ENCODE results near the gene EDAR.

GRCh38 chr2:108889907-108890306, 99.1 kb downstream of the EDAR start:
- TF ChIP-seq, protein P1, sequence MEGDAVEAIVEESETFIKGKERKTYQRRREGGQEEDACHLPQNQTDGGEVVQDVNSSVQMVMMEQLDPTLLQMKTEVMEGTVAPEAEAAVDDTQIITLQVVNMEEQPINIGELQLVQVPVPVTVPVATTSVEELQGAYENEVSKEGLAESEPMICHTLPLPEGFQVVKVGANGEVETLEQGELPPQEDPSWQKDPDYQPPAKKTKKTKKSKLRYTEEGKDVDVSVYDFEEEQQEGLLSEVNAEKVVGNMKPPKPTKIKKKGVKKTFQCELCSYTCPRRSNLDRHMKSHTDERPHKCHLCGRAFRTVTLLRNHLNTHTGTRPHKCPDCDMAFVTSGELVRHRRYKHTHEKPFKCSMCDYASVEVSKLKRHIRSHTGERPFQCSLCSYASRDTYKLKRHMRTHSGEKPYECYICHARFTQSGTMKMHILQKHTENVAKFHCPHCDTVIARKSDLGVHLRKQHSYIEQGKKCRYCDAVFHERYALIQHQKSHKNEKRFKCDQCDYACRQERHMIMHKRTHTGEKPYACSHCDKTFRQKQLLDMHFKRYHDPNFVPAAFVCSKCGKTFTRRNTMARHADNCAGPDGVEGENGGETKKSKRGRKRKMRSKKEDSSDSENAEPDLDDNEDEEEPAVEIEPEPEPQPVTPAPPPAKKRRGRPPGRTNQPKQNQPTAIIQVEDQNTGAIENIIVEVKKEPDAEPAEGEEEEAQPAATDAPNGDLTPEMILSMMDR (conservative IDR thresholded peaks at IDR 0.05; ENCODE audit: low read depth, low read length): no peak
- TF ChIP-seq MAZ (IDR thresholded peaks at IDR 0.05; ENCODE audit: borderline replicate concordance, low read depth, low read length) (no peak), POLR2A (IDR thresholded peaks at IDR 0.05; ENCODE audit: low read depth, low read length) (no peak), MXI1 (IDR thresholded peaks at IDR 0.05; ENCODE audit: borderline replicate concordance, low read depth, low read length) (no peak), FOS (IDR thresholded peaks at IDR 0.05; ENCODE audit: low read depth, low read length) (no peak), MAFK (IDR thresholded peaks at IDR 0.05; ENCODE audit: low read depth, low read length) (no peak), RFX5 (IDR thresholded peaks at IDR 0.05; ENCODE audit: low read depth, low read length) (no peak), CEBPB (IDR thresholded peaks at IDR 0.05; ENCODE audit: low read depth, low read length) (no peak), USF2 (IDR thresholded peaks at IDR 0.05; ENCODE audit: low read depth, low read length) (no peak), CHD1 (IDR thresholded peaks at IDR 0.05; ENCODE audit: low read depth, low read length) (no peak), BHLHE40 (IDR thresholded peaks at IDR 0.05; ENCODE audit: low read depth, low read length) (no peak), SMC3 (IDR thresholded peaks at IDR 0.05; ENCODE audit: low read depth, low read length) (no peak), RCOR1 (IDR thresholded peaks at IDR 0.05; ENCODE audit: insufficient replicate concordance, low read length) (no peak)
- TF ChIP-seq, protein P2, sequence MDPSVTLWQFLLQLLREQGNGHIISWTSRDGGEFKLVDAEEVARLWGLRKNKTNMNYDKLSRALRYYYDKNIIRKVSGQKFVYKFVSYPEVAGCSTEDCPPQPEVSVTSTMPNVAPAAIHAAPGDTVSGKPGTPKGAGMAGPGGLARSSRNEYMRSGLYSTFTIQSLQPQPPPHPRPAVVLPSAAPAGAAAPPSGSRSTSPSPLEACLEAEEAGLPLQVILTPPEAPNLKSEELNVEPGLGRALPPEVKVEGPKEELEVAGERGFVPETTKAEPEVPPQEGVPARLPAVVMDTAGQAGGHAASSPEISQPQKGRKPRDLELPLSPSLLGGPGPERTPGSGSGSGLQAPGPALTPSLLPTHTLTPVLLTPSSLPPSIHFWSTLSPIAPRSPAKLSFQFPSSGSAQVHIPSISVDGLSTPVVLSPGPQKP (IDR thresholded peaks at IDR 0.05; ENCODE audit: borderline replicate concordance, low read depth, low read length): no peak

Measured in IMR-90 (cell line).